ENCODE measurements around the gene DSCAM.

Gene DSCAM

DNA sequence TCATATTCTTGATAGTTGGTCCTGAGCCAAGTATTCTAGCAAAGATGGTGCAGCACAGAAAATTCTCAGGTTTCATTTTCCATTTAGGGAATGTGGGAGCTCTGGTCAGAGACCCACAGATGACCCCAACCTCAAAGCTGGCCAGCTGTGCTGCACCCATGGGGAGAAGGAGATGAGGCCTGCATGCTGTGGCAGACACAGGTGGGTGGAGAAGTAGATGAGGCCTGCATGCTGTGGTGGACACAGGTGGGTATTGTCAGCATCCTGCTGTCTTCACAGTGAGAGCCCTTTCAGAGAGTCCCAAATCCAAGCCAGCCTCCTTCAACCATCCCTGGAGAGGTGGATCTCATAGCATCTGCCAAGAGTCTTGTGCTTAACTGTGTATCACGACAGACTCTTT is 77.7 kb downstream of the DSCAM start:
- no peak overlapping the region for H3K4me3 ChIP-seq (ENCODE audit: low read depth, low read length)
- TF ChIP-seq, protein P1, sequence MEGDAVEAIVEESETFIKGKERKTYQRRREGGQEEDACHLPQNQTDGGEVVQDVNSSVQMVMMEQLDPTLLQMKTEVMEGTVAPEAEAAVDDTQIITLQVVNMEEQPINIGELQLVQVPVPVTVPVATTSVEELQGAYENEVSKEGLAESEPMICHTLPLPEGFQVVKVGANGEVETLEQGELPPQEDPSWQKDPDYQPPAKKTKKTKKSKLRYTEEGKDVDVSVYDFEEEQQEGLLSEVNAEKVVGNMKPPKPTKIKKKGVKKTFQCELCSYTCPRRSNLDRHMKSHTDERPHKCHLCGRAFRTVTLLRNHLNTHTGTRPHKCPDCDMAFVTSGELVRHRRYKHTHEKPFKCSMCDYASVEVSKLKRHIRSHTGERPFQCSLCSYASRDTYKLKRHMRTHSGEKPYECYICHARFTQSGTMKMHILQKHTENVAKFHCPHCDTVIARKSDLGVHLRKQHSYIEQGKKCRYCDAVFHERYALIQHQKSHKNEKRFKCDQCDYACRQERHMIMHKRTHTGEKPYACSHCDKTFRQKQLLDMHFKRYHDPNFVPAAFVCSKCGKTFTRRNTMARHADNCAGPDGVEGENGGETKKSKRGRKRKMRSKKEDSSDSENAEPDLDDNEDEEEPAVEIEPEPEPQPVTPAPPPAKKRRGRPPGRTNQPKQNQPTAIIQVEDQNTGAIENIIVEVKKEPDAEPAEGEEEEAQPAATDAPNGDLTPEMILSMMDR (IDR thresholded peaks at IDR 0.05; ENCODE audit: low read depth, low read length): no peak

DNA sequence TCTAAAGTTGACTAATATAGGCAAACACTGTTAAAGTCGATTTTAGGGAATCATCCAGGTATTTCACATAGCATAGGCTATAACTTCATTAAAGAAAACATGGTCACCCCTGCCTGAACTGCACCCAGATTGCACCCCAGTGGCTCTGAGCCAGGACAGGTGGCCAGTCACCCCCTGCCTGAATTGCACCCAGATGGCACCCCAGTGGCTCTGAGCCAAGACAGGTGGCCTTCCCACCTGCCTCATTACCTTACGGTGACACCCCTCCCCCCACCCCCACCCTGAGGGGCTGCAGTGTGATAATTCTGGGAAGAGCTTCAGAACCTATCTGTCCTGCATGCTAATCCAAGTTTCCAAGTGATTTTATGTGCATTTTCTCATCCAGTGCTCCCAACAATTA is 78.9 kb downstream of the DSCAM start:
- TF ChIP-seq, protein P1 (IDR thresholded peaks at IDR 0.05; ENCODE audit: low read depth, low read length): no peak

DNA sequence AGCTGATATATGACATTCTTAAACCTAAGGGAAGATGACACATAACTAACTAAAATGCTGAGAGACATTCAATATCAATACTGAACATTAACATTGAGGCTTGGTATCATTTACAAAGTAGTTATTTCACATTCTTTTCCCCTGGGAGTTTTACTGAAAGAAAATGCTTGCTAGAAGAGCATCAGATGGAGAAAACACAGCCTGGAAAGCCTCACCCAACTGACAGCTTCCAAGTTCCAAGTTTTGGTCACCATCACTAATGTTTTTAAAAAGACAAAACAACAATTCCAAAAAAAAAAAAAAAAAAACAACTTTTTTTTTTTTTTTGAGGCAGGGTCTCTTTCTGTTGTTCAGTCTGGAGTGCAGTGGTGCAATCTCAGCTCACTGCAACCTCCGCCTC is 80.6 kb downstream of the DSCAM start:
- H3K4me3 ChIP-seq (ENCODE audit: low read depth, low read length): no peak overlapping the region
- TF ChIP-seq, protein P1 (IDR thresholded peaks at IDR 0.05; ENCODE audit: low read depth, low read length): no peak

More for the DNA sequence above, 78.9 kb downstream of the DSCAM start:
- H3K4me3 ChIP-seq (ENCODE audit: low read depth, low read length): no peak overlapping the region

DNA sequence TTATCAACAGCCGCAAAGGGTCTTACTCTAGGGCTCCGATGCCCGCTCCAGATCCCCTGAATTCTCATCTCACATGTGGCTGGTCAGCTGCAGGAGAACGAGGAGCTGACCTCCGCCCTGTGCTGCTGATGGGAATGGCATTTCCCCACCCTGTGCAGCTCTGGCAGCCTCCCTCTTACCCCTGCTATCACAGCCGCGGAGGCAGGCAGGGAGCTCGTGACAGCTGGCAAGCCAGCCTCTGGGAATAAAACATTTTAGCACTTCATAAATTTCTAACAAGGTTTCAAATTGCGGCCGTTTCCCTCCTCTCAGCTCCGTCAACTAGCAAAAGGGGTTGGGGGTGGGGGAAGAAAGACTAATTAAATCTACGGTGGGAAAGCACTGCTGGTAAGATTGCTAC is 81.1 kb downstream of the DSCAM start:
- no peak overlapping the region for H3K4me3 ChIP-seq (ENCODE audit: low read depth, low read length)
- TF ChIP-seq, protein P1 (IDR thresholded peaks at IDR 0.05; ENCODE audit: low read depth, low read length): no peak

DNA sequence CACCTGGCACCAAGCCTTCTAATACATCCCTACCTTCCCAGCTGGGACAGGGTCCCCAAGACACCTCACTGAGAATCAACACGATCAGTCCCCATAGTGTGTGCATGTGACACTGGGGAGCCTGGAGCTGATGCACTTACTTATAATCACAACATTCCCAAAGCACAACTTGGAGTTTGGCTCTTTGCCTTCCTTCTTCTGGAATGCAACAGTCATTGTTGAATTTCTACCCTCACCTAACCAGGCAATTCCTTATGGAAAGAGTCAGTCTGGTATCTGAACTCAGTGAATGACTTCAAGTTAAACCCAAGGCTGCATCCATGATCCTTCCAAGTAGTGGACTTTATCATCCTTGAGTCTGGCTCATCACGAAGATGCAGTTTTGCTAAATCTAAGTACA is 86.1 kb downstream of the DSCAM start:
- no peak overlapping the region for H3K4me3 ChIP-seq (ENCODE audit: low read depth, low read length)
- TF ChIP-seq, protein P1 (IDR thresholded peaks at IDR 0.05; ENCODE audit: low read depth, low read length): no peak

DNA sequence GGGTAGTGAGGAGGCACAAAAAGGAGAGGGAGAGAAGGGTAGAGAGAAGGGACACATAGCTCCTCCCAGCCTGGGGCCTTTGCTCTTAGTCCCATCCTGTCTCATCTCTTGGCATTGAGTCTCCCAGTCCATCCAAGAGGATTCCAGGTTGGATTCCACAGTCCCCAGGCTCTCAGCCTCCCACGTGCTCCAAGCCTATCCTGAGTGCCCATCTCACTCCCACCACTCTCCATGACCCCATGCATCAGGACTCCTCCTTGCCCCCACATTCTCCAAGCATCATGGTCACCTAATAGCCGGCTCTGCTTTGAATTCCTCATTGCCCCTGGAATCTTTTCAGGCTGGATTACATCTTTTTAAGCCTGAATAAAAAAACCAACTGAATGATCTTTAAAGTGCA is 87.9 kb downstream of the DSCAM start:
- H3K4me3 ChIP-seq (ENCODE audit: low read depth, low read length): no peak overlapping the region
- TF ChIP-seq, protein P1 (IDR thresholded peaks at IDR 0.05; ENCODE audit: low read depth, low read length): no peak

DNA sequence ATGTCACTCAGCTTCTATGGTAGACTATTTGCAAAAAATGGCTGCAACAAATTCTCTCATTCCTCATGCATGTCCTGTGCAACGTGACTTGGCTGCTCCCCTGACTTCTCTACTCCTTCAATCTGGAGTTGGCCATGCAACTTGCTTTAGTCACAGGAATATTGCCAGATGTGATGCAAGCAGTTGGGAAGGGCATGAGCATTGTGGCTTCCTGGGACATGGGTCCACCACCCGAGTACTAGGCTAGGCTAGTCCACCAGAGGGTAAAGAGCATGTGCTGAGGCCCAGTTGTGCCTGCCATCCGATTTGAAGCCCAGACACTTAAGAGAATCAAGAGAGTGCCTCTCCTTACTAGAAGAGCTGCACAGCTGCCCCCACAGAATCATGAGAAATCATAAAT is 89.6 kb downstream of the DSCAM start:
- TF ChIP-seq, protein P1 (IDR thresholded peaks at IDR 0.05; ENCODE audit: low read depth, low read length): no peak
- H3K4me3 ChIP-seq (ENCODE audit: low read depth, low read length): no peak overlapping the region

Measured in WI38 (cell line).